HEK293 (cell line): ENCODE results near the gene CLK2.
"Not testable (repeated sequence)": the region's sequence is repeated elsewhere in the genome, so short reads cannot be mapped to it uniquely, and the experiment has no call there.

Experiments used
- CTCF ChIA-PET: fragments of 350-600 bp; formaldehyde crosslinking; extraction: SDS; loops from one replicate; lab custom pipeline; 2021; ENCODE audit warnings: antibody characterized with exemption; lab: Yijun Ruan, JAX
- POLR2A ChIA-PET: fragments of 300-600 bp; formaldehyde crosslinking; extraction: SDS; loops from one replicate; lab custom pipeline; 2020; ENCODE audit warnings: antibody characterized with exemption, inconsistent platforms; lab: Yijun Ruan, JAX
- H3K27ac ChIP-seq: fragments of 200-500 bp; sonication (Bioruptor generic); 2 replicates; pipeline ENCODE4 v1.5.1; 2014; ENCODE audit warnings: low read depth, low read length, control low read depth, inconsistent platforms; ENCODE audit errors: extremely low read depth
- H3K36me3 ChIP-seq, 2 experiments: fragments of 200-500 bp in 1 of 2; sonication (Bioruptor generic) in 1 of 2; 1 replicate in 1 of 2; 2 replicates in 1 of 2; pipeline ENCODE4 v1.5.1; 2014 to 2017; ENCODE audit warnings: inconsistent platforms in 2 of 2, low read length in 2 of 2; ENCODE audit not compliant: control insufficient read depth in 2 of 2, insufficient read depth in 1 of 2
- H3K4me1 ChIP-seq: fragments of 200-500 bp; sonication (Bioruptor generic); 2 replicates; pipeline ENCODE4 v1.5.1; 2014; ENCODE audit warnings: mild to moderate bottlenecking, low read length, inconsistent platforms; ENCODE audit not compliant: control insufficient read depth, insufficient read depth
- H3K4me3 ChIP-seq: 2 replicates; pipeline ENCODE4 v1.5.1; 2011; ENCODE audit warnings: low read depth, mild to moderate bottlenecking, control low read depth, low read length, moderate library complexity
- H3K9me3 ChIP-seq: fragments of 200-500 bp; sonication (Bioruptor generic); 2 replicates; pipeline ENCODE4 v1.5.1; 2014; ENCODE audit warnings: low read depth, low read length, inconsistent platforms; ENCODE audit not compliant: control insufficient read depth, insufficient read depth
- PBX3 ChIP-seq: sonication (generic); formaldehyde crosslinking; IDR thresholded peaks from 2 replicates; pipeline ENCODE4 v1.8.1; 2022; ENCODE audit warnings: mild to moderate bottlenecking, moderate library complexity, missing genetic modification reagents
- RBAK ChIP-seq: fragments of 450-650 bp; formaldehyde crosslinking; IDR thresholded peaks from 2 replicates; pipeline ENCODE4 v1.5.1; 2016; ENCODE audit warnings: missing biosample characterization, missing genetic modification characterization
- ZBTB17 ChIP-seq: fragments of 450-650 bp; formaldehyde crosslinking; IDR thresholded peaks from 2 replicates; pipeline ENCODE4 v1.5.1; 2016; ENCODE audit warnings: missing biosample characterization, missing genetic modification characterization
- ZFP37 ChIP-seq: fragments of 450-650 bp; formaldehyde crosslinking; IDR thresholded peaks from 2 replicates; pipeline ENCODE4 v1.5.1; 2016; ENCODE audit warnings: missing biosample characterization, missing genetic modification characterization
- ZNF114 ChIP-seq: fragments of 450-650 bp; formaldehyde crosslinking; IDR thresholded peaks from 2 replicates; pipeline ENCODE4 v1.5.0; 2017; ENCODE audit warnings: missing biosample characterization, missing genetic modification characterization
- ZNF221 ChIP-seq: fragments of 450-650 bp; formaldehyde crosslinking; IDR thresholded peaks from 2 replicates; pipeline ENCODE4 v1.5.1; 2017; ENCODE audit warnings: missing biosample characterization, missing genetic modification characterization, borderline replicate concordance
- ZNF248 ChIP-seq: fragments of 450-650 bp; formaldehyde crosslinking; IDR thresholded peaks from 2 replicates; pipeline ENCODE4 v1.5.1; 2017; ENCODE audit warnings: missing biosample characterization, missing genetic modification characterization
- ZNF394 ChIP-seq: fragments of 450-650 bp; formaldehyde crosslinking; IDR thresholded peaks from 2 replicates; pipeline ENCODE4 v1.5.1; 2016; ENCODE audit warnings: missing biosample characterization, missing genetic modification characterization, mild to moderate bottlenecking, moderate library complexity, borderline replicate concordance
- ZNF449 ChIP-seq: fragments of 450-650 bp; formaldehyde crosslinking; IDR thresholded peaks from 2 replicates; pipeline ENCODE4 v1.5.1; 2017; ENCODE audit warnings: missing biosample characterization, mild to moderate bottlenecking, missing genetic modification characterization, moderate library complexity
- ZNF501 ChIP-seq: fragments of 450-650 bp; formaldehyde crosslinking; IDR thresholded peaks from 2 replicates; pipeline ENCODE4 v1.5.1; 2016; ENCODE audit warnings: missing biosample characterization, missing genetic modification characterization
- ZNF510 ChIP-seq: fragments of 450-650 bp; formaldehyde crosslinking; IDR thresholded peaks from 2 replicates; pipeline ENCODE4 v1.5.1; 2018; ENCODE audit warnings: mild to moderate bottlenecking, missing genetic modification characterization, missing biosample characterization; ENCODE audit not compliant: insufficient replicate concordance
- ZNF707 ChIP-seq: fragments of 450-650 bp; formaldehyde crosslinking; IDR thresholded peaks from 2 replicates; pipeline ENCODE4 v1.5.1; 2016; ENCODE audit warnings: missing biosample characterization, missing genetic modification characterization
- ZNF747 ChIP-seq: fragments of 450-650 bp; formaldehyde crosslinking; IDR thresholded peaks from 2 replicates; pipeline ENCODE4 v1.5.1; 2016; ENCODE audit warnings: missing biosample characterization, missing genetic modification characterization
- ZNF791 ChIP-seq: fragments of 450-650 bp; formaldehyde crosslinking; IDR thresholded peaks from 2 replicates; pipeline ENCODE4 v1.5.1; 2016; ENCODE audit warnings: missing biosample characterization, missing genetic modification characterization

Gene CLK2

GRCh38 chr1:155294520-155295182 lies 21.3 kb upstream of the CLK2 start:
- ChIA-PET CTCF (no interaction called here), POLR2A (no interaction called here)
- no peaks in the 10 kb centered on the region for H3K36me3 ChIP-seq
- no peaks in the 10 kb centered on the region for H3K4me1 ChIP-seq
- H3K9me3 ChIP-seq, result no peaks in the 10 kb centered on the region
- H3K4me3 ChIP-seq, result no peak overlapping the region
- TF ChIP-seq ZNF707 (tag by site-specific recombination), result no peak
- TF ChIP-seq ZNF221 (tag by site-specific recombination), result no peak
- TF ChIP-seq, all 188 proteins: peak for 0
- H3K27ac ChIP-seq, result no peak overlapping the region

GRCh38 chr1:155293086-155293749 lies 19.9 kb upstream of the CLK2 start:
- Histone ChIP-seq H3K4me1 (no peaks in the 10 kb centered on the region), H3K4me3 (no peak overlapping the region), H3K36me3 (peaks cover 0 to 5% of the 10 kb centered on the region in 2 experiments; a peak in 1 of 3 replicates), H3K9me3 (no peaks in the 10 kb centered on the region), H3K27ac (no peak overlapping the region)
- ChIA-PET POLR2A (interaction anchor here (1.4 kb wide), 2 partner anchors 14 to 20 kb away, joined by 3 to 15 read pairs; partner anchors contain the start of gene CLK2), CTCF (interaction anchor here (0.7 to 1.8 kb wide), 4 partner anchors 13 to 43 kb away, joined by 3 to 6 read pairs (median 4); partner anchors contain the start of gene FDPS)
- peak; percentile 62; the same call in 1 of the 2 replicates for TF ChIP-seq ZBTB17
- TF ChIP-seq ZNF449 (tag by site-specific recombination), result no peak

GRCh38 chr1:155291006-155291405 lies 17.7 kb upstream of the CLK2 start:
- H3K4me1 ChIP-seq, H3K27ac ChIP-seq, H3K4me3 ChIP-seq, POLR2A ChIA-PET, H3K9me3 ChIP-seq, H3K36me3 ChIP-seq: not testable (repeated sequence)
- CTCF ChIA-PET, result interaction anchor here (1.0 to 1.1 kb wide), 2 partner anchors 14 to 16 kb away, joined by 3 to 4 read pairs; no protein-coding TSS in a partner anchor

GRCh38 chr1:155287987-155288543 lies 14.8 kb upstream of the CLK2 start:
- POLR2A ChIA-PET, result no interaction called here
- CTCF ChIA-PET, result no interaction called here

More at GRCh38 chr1:155287987-155288543, 14.8 kb upstream of the CLK2 start:
- Histone ChIP-seq H3K4me3 (no peak overlapping the region), H3K9me3 (no peaks in the 10 kb centered on the region), H3K36me3 (peaks cover 0 to 14% of the 10 kb centered on the region in 2 experiments; a peak in 1 of 3 replicates), H3K4me1 (no peaks in the 10 kb centered on the region), H3K27ac (no peak overlapping the region)
- no peak for TF ChIP-seq ZNF394
- no peak for TF ChIP-seq ZNF114 (tag by site-specific recombination)
- TF ChIP-seq RBAK (tag by site-specific recombination), result no peak
- TF ChIP-seq ZNF501, result no peak
- no peak for TF ChIP-seq ZNF449 (tag by site-specific recombination)
- TF ChIP-seq ZNF791, result no peak
- TF ChIP-seq ZNF510, result no peak
- no peak for TF ChIP-seq PBX3 (CRISPR knock-in tag)
- no peak for TF ChIP-seq ZNF747 (tag by site-specific recombination)
- TF ChIP-seq ZNF248, result no peak
- TF ChIP-seq ZFP37, result no peak
